Common myeloid progenitor, CD34-positive (primary cell): ENCODE data around the gene LCN6.

Source experiments
- CTCF ChIA-PET: fragments of 350-600 bp; sonication (Branson Sonifier 250); formaldehyde crosslinking; loops from one replicate; lab custom pipeline; 2021; ENCODE audit warnings: antibody characterized with exemption; lab: Charles Lee
- POLR2A ChIA-PET: fragments of 350-600 bp; sonication (Branson Sonifier 250); formaldehyde crosslinking; loops from one replicate; lab custom pipeline; 2021; ENCODE audit warnings: antibody characterized with exemption; lab: Charles Lee
- DNase-seq, 3 donors: peaks; one replicate each; pipeline versions ENCODE4 v3.0.0 to v3.0.0-alpha.2; 2013
- H3K27ac ChIP-seq, 2 experiments: 1 replicate in 1 of 2; 2 replicates in 1 of 2; pipeline ENCODE4 v1.7.0; 2013; ENCODE audit warnings: inconsistent platforms in 2 of 2, low read length in 2 of 2, mild to moderate bottlenecking in 2 of 2, low read depth in 1 of 2, moderate library complexity in 1 of 2; ENCODE audit not compliant: severe bottlenecking in 2 of 2, insufficient read depth in 1 of 2, poor library complexity in 1 of 2
- H3K27me3 ChIP-seq, 5 experiments: replicated peaks in 2 of 5; 1 replicate in 3 of 5; 2 replicates in 2 of 5; pipeline versions ENCODE4 v1.6.1 to v1.7.0; 2013; ENCODE audit warnings: low read length in 4 of 5, mild to moderate bottlenecking in 2 of 5, moderate library complexity in 2 of 5, inconsistent platforms in 1 of 5; ENCODE audit not compliant: insufficient read depth in 5 of 5, control insufficient read depth in 4 of 5
- H3K36me3 ChIP-seq, 4 experiments: 1 replicate in 2 of 4; 2 replicates in 2 of 4; pipeline versions ENCODE4 v1.6.1 to v1.7.0; 2013; ENCODE audit warnings: low read length in 3 of 4, control low read depth in 1 of 4, mild to moderate bottlenecking in 1 of 4; ENCODE audit not compliant: control insufficient read depth in 4 of 4, insufficient read depth in 4 of 4
- H3K4me1 ChIP-seq, 4 experiments: 1 replicate in 3 of 4; 2 replicates in 1 of 4; pipeline versions ENCODE4 v1.6.1 to v1.7.1; 2013; ENCODE audit warnings: low read length in 3 of 4, mild to moderate bottlenecking in 3 of 4, control low read depth in 1 of 4, inconsistent platforms in 1 of 4, moderate library complexity in 1 of 4; ENCODE audit not compliant: control insufficient read depth in 4 of 4, insufficient read depth in 4 of 4; ENCODE audit errors: control extremely low read depth in 1 of 4
- H3K4me3 ChIP-seq, 7 experiments: 1 replicate in 4 of 7; 2 replicates in 3 of 7; pipeline versions ENCODE4 v1.5.1 to v1.7.0; 2013; ENCODE audit warnings: mild to moderate bottlenecking in 7 of 7, low read length in 6 of 7, moderate library complexity in 6 of 7, inconsistent platforms in 2 of 7, low read depth in 2 of 7, control low read depth in 1 of 7; ENCODE audit not compliant: insufficient read depth in 4 of 7, control insufficient read depth in 1 of 7; ENCODE audit errors: extremely low read depth in 1 of 7
- H3K9me3 ChIP-seq, 5 experiments: 1 replicate in 4 of 5; 2 replicates in 1 of 5; pipeline versions ENCODE4 v1.6.1 to v1.7.1; 2013; ENCODE audit warnings: low read length in 4 of 5, mild to moderate bottlenecking in 2 of 5, inconsistent platforms in 1 of 5, low read depth in 1 of 5, moderate library complexity in 1 of 5; ENCODE audit not compliant: control insufficient read depth in 4 of 5, insufficient read depth in 2 of 5; ENCODE audit errors: control extremely low read depth in 1 of 5
- WGBS: methylation state at CpG from one replicate; pipeline ENCODE4 v1.1.5; 2013; ENCODE audit not compliant: insufficient coverage; 5-methylcytosine and 5-hydroxymethylcytosine counted together

LCN6 gene

GRCh38 chr9:136723362-136723976 is 24.9 kb downstream of the LCN6 start:
- Histone ChIP-seq H3K9me3 (no peaks in the 10 kb centered on the region), H3K27ac (no peak overlapping the region), H3K4me1 (peaks cover 4 to 60% (median 47%) of the 10 kb centered on the region in 4 experiments), H3K36me3 (peaks cover 6 to 80% (median 55%) of the 10 kb centered on the region in 4 experiments), H3K4me3 (no peak overlapping the region), H3K27me3 (no peaks in the 10 kb centered on the region)
- WGBS = 94% methylated on average over 32 of the region's 32 CpGs
- ChIA-PET POLR2A (interaction anchor here (0.6 to 2.7 kb wide), 5 partner anchors 10 to 184 kb away, joined by 3 to 21 read pairs (median 5); partner anchors contain the start of gene DIPK1B), CTCF (interaction anchor here (1.1 to 1.7 kb wide), 4 partner anchors 9 to 51 kb away, joined by 3 to 5 read pairs (median 4); no protein-coding TSS in a partner anchor)
- DNase-seq = no peak

GRCh38 chr9:136722969-136723356 is 25.4 kb downstream of the LCN6 start:
- ChIA-PET POLR2A (interaction anchor here (0.6 to 2.7 kb wide), 5 partner anchors 10 to 97 kb away, joined by 4 to 21 read pairs (median 5); partner anchors contain the start of gene DIPK1B), CTCF (interaction anchor here (1.1 to 1.7 kb wide), 5 partner anchors 9 to 51 kb away, joined by 3 to 5 read pairs (median 4); no protein-coding TSS in a partner anchor)
- Histone ChIP-seq H3K4me3 (no peak overlapping the region), H3K4me1 (peaks cover 4 to 60% (median 49%) of the 10 kb centered on the region in 4 experiments), H3K36me3 (peaks cover 6 to 83% (median 56%) of the 10 kb centered on the region in 4 experiments), H3K9me3 (no peaks in the 10 kb centered on the region), H3K27me3 (no peaks in the 10 kb centered on the region), H3K27ac (no peak overlapping the region)
- DNase-seq = peak in 1 of 3 donors; percentile 50
- 95% methylated on average over 24 of the region's 24 CpGs for WGBS

GRCh38 chr9:136722093-136722968 is 26.0 kb downstream of the LCN6 start:
- H3K36me3 ChIP-seq = peaks cover 8 to 87% (median 58%) of the 10 kb centered on the region in 4 experiments
- no peak overlapping the region for H3K4me3 ChIP-seq
- DNase-seq = no peak
- no peaks in the 10 kb centered on the region for H3K9me3 ChIP-seq
- ChIA-PET POLR2A (interaction anchor here (1.1 to 2.7 kb wide), 3 partner anchors 9 to 33 kb away, joined by 4 to 21 read pairs (median 6); partner anchors contain the start of gene DIPK1B), CTCF (interaction anchor here (1.3 to 2.4 kb wide), 6 partner anchors 8 to 50 kb away, joined by 3 to 14 read pairs (median 4); no protein-coding TSS in a partner anchor)
- WGBS = 92% methylated on average over 30 of the region's 31 CpGs
- no peak overlapping the region for H3K27ac ChIP-seq
- H3K4me1 ChIP-seq = peaks cover 4 to 65% (median 53%) of the 10 kb centered on the region in 4 experiments
- no peaks in the 10 kb centered on the region for H3K27me3 ChIP-seq

GRCh38 chr9:136721339-136722092 is 26.8 kb downstream of the LCN6 start:
- WGBS = 83% methylated on average over 18 of the region's 30 CpGs
- Histone ChIP-seq H3K36me3 (peaks cover 8 to 85% (median 59%) of the 10 kb centered on the region in 4 experiments), H3K27ac (no peak overlapping the region), H3K27me3 (no peaks in the 10 kb centered on the region), H3K4me3 (no peak overlapping the region), H3K9me3 (no peaks in the 10 kb centered on the region), H3K4me1 (peaks cover 0 to 62% (median 53%) of the 10 kb centered on the region in 4 experiments)
- ChIA-PET POLR2A (interaction anchor here (1.0 to 2.7 kb wide), 4 partner anchors 8 to 32 kb away, joined by 3 to 21 read pairs (median 4); partner anchors contain the start of gene DIPK1B), CTCF (interaction anchor here (0.9 to 2.4 kb wide), 5 partner anchors 8 to 50 kb away, joined by 3 to 14 read pairs (median 4); no protein-coding TSS in a partner anchor)
- DNase-seq = no peak

- Histone ChIP-seq H3K4me3 (no peak overlapping the region), H3K36me3 (peaks cover 8 to 80% (median 57%) of the 10 kb centered on the region in 4 experiments), H3K27ac (no peak overlapping the region), H3K9me3 (no peaks in the 10 kb centered on the region), H3K4me1 (peaks cover 0 to 62% (median 53%) of the 10 kb centered on the region in 4 experiments), H3K27me3 (no peaks in the 10 kb centered on the region)
- WGBS = 84% methylated on average over 11 of the region's 11 CpGs
- ChIA-PET CTCF (interaction anchor here (0.9 to 8.7 kb wide), 4 partner anchors 7 to 25 kb away, joined by 3 to 92 read pairs (median 9); no protein-coding TSS in a partner anchor), POLR2A (interaction anchor here (1.0 kb wide), 2 partner anchors 9 to 20 kb away, joined by 3 to 4 read pairs; partner anchors contain the start of gene DIPK1B)
- no peak for DNase-seq
Observed at GRCh38 chr9:136720898-136721338, 27.4 kb downstream of the LCN6 start.
